GM13976 (cell line): ENCODE results near the gene RMDN2.
"Not testable (repeated sequence)": the region's sequence is repeated elsewhere in the genome, so short reads cannot be mapped to it uniquely, and the experiment has no call there.

Experiments
- DNase-seq: peaks from one replicate; pipeline ENCODE4 v3.0.0; 2012; ENCODE audit warnings: low spot score
- CTCF ChIP-seq: IDR thresholded peaks from 2 replicates; pipeline ENCODE4 v1.5.1; 2012; ENCODE audit warnings: borderline replicate concordance, mild to moderate bottlenecking; ENCODE audit not compliant: insufficient read depth; ENCODE audit errors: extremely low read depth, missing control alignments, control extremely low read depth
- in situ Hi-C: fragments of 300-500 bp; cut with MboI; formaldehyde crosslinking; loops from one replicate; pipeline ENCODE4 v1.12.0; 2022; ENCODE audit warnings: low sequenced_read_pairs, mixed read lengths, inconsistent platforms; ENCODE audit not compliant: unreplicated experiment

RMDN2 gene

GRCh38 chr2:37944268-37944667 lies 19.2 kb downstream of the RMDN2 start:
- no peak for DNase-seq
- no peak for TF ChIP-seq CTCF
- in situ Hi-C loops, result no loop called here

- in situ Hi-C loops, result no loop called here
- no peak for TF ChIP-seq CTCF
- no peak for DNase-seq
Measured at GRCh38 chr2:37947306-37947705, 22.2 kb downstream of the RMDN2 start.

GRCh38 chr2:37962018-37962739 lies 37.1 kb downstream of the RMDN2 start:
- in situ Hi-C loops, DNase-seq: not testable (repeated sequence)

- in situ Hi-C loops, DNase-seq: not testable (repeated sequence)
Measured at GRCh38 chr2:37962740-37963121, 37.6 kb downstream of the RMDN2 start.

GRCh38 chr2:37963901-37964300 lies 38.8 kb downstream of the RMDN2 start:
- DNase-seq, in situ Hi-C loops: not testable (repeated sequence)

- DNase-seq, result no peak
- no peak for TF ChIP-seq CTCF
- in situ Hi-C loops, result no loop called here
Measured at GRCh38 chr2:37966326-37966725, 41.2 kb downstream of the RMDN2 start.

- no peak for DNase-seq
- in situ Hi-C loops, result no loop called here
- no peak for TF ChIP-seq CTCF
Measured at GRCh38 chr2:37969731-37970130, 44.6 kb downstream of the RMDN2 start.

GRCh38 chr2:37971971-37972370 lies 46.9 kb downstream of the RMDN2 start:
- no peak for DNase-seq
- no peak for TF ChIP-seq CTCF
- in situ Hi-C loops, result no loop called here
